Activated naive CD8-positive, alpha-beta T cell treated with anti-CD3 and anti-CD28 coated beads for 36 hours (primary cell): ENCODE measurements around the gene TMA7. TPM values are rescaled to one million over a fixed set of nuclear protein-coding genes. Genes with fewer than 3 reads are reported as not detected.
"Not testable (repeated sequence)": the region's sequence is repeated elsewhere in the genome, so short reads cannot be mapped to it uniquely, and the experiment has no call there.

Experiments used
- DNase-seq: peaks from one replicate; pipeline ENCODE4 v3.0.0; 2021
- H3K27ac Mint-ChIP-seq: one replicate; pipeline ENCODE4 v1.8.0; 2022; ENCODE audit warnings: mild to moderate bottlenecking, moderate library complexity, mixed read lengths
- H3K27me3 Mint-ChIP-seq: one replicate; pipeline ENCODE4 v1.8.0; 2022; ENCODE audit warnings: mild to moderate bottlenecking, mixed read lengths
- H3K36me3 Mint-ChIP-seq: one replicate; pipeline ENCODE4 v1.8.0; 2021; ENCODE audit warnings: mild to moderate bottlenecking, mixed read lengths
- H3K4me1 Mint-ChIP-seq: one replicate; pipeline ENCODE4 v1.8.0; 2021; ENCODE audit warnings: mixed read lengths
- H3K4me3 Mint-ChIP-seq: one replicate; pipeline ENCODE4 v1.8.0; 2022; ENCODE audit warnings: mild to moderate bottlenecking, moderate library complexity, mixed read lengths
- H3K9me3 Mint-ChIP-seq: one replicate; pipeline ENCODE4 v1.8.0; 2022; ENCODE audit warnings: mixed read lengths
- total RNA-seq, 2 experiments: library from RNA; stranded (reverse); gene quantifications; one replicate each; pipeline ENCODE4 v1.2.3, GENCODE V29; 2021

Gene TMA7
- total RNA-seq, 2 experiments from 2014 or later: 398 to 421 TPM

DNA sequence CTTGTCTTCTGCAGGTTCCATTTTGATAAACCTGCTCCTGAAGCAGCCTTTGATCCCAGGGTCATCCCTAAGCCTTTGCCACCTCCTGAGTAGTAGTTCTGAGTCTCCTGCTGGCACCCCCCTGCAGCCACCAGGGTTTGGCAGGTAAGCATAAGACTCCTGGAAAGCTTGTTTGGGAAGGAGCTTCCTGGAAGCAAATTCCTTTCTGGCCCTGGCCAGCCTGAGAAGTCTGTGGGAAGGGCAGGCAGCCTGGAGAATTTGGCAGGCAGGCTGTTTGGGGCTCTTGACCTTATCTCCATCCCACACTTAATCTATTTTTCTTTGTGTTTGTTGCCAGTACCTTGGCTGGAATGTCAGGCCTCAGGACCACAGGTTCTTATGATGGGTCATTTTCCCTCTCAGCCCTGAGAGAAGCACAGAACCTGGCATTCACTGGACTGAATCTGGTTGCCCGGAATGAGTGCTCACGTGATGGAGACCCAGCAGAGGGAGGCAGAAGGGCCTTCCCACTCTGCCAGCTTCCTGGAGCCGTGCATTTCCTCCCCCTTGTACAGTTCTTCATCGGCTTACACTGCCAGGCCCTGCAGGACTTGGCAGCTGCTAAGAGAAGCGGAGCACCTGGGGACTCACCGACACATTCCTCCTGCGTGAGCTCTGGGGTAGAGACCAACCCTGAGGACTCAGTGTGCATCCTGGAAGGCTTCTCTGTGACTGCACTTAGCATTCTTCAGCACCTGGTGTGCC, 19.9 kb downstream of the TMA7 start:
- Mint-ChIP-seq H3K4me3 (no peak overlapping the region), H3K27me3 (no peaks in the 10 kb centered on the region), H3K4me1 (peaks cover 3% of the 10 kb centered on the region), H3K9me3 (no peaks in the 10 kb centered on the region), H3K36me3 (peaks cover 3% of the 10 kb centered on the region), H3K27ac (no peak overlapping the region)
- no peak for DNase-seq

DNA sequence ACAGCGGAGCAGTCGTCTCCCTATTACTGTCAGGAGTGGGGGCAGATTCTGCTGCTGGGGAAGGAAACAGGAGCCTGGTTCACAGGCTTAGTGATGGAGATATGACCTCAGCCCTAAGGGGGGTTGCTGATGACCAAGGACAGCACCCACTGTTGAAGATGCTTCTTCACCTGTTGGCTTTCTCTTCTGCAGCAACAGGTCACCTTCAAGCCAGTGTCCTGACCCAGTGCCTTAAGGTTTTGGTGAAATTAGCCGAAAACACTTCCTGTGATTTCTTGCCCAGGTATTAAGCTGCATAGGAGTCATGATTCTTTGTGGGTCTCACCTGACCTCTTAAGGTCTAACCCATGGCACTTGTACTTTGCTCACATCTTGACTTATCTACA, 20.5 kb downstream of the TMA7 start:
- Mint-ChIP-seq H3K4me1 (peaks cover 8% of the 10 kb centered on the region), H3K9me3 (no peaks in the 10 kb centered on the region), H3K27me3 (no peaks in the 10 kb centered on the region), H3K36me3 (peaks cover 7% of the 10 kb centered on the region), H3K4me3 (no peak overlapping the region), H3K27ac (no peak overlapping the region)
- DNase-seq: no peak

DNA sequence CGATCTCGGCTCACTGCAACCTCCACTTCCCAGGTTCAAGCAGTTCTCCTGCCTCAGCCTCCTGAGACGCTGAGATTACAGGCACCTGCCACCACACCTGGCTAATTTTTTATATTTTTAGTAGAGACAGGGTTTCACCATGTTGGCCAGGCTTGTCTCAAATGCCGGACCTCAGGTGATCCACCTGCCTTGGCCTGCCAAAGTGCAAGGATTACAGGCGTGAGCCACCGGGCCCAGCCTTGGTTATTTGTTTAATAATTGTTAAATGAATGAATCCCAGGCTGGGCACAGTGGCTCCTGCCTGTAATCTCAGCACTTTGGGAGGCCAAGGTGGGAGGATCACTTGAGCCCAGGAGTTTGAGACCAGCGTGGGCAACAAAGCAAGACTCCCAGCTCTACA, 21.7 kb downstream of the TMA7 start:
- not testable (repeated sequence) for H3K27me3 Mint-ChIP-seq, H3K4me3 Mint-ChIP-seq, H3K27ac Mint-ChIP-seq, H3K9me3 Mint-ChIP-seq, DNase-seq
- Mint-ChIP-seq H3K36me3 (peaks cover 20% of the 10 kb centered on the region), H3K4me1 (peaks cover 13% of the 10 kb centered on the region)

DNA sequence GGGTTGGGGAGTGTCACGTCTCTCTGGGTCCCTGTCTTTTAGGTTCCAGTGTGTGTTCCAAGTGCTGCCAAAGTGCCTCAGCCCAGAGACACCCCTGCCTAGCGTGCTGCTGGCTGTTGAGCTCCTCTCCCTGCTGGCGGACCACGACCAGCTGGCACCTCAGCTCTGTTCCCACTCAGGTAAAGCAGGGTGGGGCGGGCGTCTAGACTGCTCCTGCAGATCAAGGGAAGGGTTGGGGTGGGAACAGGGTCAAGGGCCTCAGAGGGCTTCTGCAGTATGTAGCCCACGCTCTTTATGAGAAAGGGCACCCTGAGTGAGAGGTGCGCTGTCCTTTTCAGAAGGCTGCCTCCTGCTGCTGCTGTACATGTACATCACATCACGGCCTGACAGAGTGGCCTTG, 23.6 kb downstream of the TMA7 start:
- Mint-ChIP-seq H3K36me3 (peaks cover 33% of the 10 kb centered on the region), H3K4me3 (no peak overlapping the region), H3K27me3 (no peaks in the 10 kb centered on the region), H3K9me3 (no peaks in the 10 kb centered on the region), H3K4me1 (peaks cover 27% of the 10 kb centered on the region), H3K27ac (no peak overlapping the region)
- DNase-seq: no peak

DNA sequence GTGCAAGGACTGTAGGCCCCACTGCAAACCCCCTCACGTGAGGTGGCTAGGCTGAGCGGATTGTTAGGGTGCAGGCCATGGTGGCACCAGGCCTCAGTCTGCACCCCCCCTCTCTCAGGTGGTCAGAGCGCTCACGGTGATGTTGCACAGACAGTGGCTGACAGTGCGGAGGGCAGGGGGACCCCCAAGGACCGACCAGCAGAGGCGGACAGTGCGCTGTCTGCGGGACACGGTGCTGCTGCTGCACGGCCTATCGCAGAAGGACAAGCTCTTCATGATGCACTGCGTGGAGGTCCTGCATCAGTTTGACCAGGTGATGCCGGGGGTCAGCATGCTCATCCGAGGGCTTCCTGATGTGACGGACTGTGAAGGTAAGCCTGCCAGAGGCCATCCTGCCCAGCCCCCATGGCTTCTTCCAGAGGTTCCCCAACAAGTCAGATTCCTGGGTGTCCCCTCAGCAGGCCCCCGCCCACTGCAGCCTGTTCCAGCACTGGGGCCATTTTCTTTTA, 24.7 kb downstream of the TMA7 start:
- Mint-ChIP-seq H3K36me3 (peaks cover 37% of the 10 kb centered on the region), H3K27ac (no peak overlapping the region), H3K27me3 (no peaks in the 10 kb centered on the region), H3K9me3 (no peaks in the 10 kb centered on the region), H3K4me3 (no peak overlapping the region), H3K4me1 (peaks cover 38% of the 10 kb centered on the region)
- no peak for DNase-seq

DNA sequence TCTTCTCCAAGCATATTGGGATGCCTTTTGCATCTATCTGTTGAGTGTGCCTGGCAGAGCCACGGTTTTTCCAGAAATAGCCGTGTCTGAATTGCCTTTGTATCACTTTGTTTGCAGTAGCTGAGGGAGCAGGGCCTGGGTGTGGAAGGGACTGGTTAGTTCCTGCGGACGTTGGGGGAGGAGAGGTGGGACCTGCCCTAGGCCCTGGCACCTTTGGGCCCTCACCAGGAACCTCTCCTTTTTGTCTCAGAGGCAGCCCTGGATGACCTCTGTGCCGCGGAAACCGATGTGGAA, 25.1 kb downstream of the TMA7 start:
- no peaks in the 10 kb centered on the region for H3K9me3 Mint-ChIP-seq
- no peaks in the 10 kb centered on the region for H3K27me3 Mint-ChIP-seq
- no peak for DNase-seq
- peaks cover 40% of the 10 kb centered on the region for H3K36me3 Mint-ChIP-seq
- peak overlapping the region; percentile 96 for H3K27ac Mint-ChIP-seq
- H3K4me1 Mint-ChIP-seq: peaks cover 42% of the 10 kb centered on the region
- H3K4me3 Mint-ChIP-seq: peak overlapping the region; percentile 95

DNA sequence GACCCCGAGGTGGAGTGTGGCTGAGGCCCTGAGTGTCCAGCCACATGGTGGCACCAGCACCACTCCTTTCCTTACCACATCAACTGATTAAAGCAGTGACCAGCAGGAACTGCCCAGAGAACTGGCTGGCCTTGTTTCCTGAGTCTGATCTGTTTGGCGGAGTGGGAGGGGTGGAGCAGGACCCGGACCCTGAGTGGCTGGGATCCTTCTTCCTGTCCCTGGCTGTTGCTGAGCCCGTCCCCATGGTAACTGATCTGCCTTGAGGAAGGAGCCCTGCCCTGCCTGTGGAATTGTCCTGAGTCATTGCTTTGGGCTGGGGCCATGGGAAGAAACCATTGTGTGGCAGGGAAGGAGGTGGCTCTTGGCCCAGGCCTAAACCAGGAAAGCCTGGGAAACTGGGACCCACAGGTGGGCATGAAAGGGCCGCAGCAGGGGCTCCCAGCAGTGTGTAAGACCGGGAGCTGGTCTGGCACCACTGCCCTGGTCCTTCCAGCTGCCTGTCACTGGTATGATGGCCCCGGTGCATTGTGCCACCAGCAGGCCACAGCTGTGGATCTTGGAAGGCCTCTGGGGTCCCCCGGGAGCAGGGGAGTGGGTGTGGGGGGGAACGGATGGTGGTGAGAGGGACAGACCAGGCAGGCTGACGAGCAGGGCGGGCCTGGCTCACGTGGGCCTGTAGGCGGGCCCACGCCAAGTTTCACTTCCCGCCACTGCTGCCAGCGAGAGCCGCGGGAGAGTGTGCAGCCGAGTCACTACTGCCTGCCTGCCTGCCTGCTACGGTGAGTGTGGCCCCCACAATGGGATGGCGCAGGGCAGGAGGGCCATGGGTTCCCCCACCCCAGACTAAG, 25.7 kb downstream of the TMA7 start:
- Mint-ChIP-seq H3K9me3 (no peaks in the 10 kb centered on the region), H3K4me3 (peak overlapping the region; percentile 95), H3K27me3 (no peaks in the 10 kb centered on the region), H3K27ac (peak overlapping the region; percentile 96), H3K36me3 (peaks cover 40% of the 10 kb centered on the region), H3K4me1 (peaks cover 47% of the 10 kb centered on the region)
- peak; percentile 89 for DNase-seq

DNA sequence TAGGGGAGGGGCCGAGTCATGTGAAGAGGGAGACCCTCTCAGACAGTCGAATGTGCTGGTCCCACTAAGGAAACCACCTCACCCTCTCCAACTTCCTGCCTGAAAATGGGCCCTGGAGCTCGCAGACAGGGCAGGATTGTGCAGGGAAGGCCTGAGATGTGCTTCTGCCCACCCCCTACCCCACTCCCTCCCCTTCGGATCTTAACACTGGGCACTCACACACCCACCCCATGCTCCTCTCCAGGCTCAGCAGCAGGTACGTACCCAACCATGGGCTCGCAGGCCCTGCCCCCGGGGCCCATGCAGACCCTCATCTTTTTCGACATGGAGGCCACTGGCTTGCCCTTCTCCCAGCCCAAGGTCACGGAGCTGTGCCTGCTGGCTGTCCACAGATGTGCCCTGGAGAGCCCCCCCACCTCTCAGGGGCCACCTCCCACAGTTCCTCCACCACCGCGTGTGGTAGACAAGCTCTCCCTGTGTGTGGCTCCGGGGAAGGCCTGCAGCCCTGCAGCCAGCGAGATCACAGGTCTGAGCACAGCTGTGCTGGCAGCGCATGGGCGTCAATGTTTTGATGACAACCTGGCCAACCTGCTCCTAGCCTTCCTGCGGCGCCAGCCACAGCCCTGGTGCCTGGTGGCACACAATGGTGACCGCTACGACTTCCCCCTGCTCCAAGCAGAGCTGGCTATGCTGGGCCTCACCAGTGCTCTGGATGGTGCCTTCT, 26.5 kb downstream of the TMA7 start:
- peaks cover 40% of the 10 kb centered on the region for H3K36me3 Mint-ChIP-seq
- peaks cover 45% of the 10 kb centered on the region for H3K4me1 Mint-ChIP-seq
- H3K4me3 Mint-ChIP-seq: peak overlapping the region; percentile 95
- H3K9me3 Mint-ChIP-seq: no peaks in the 10 kb centered on the region
- peak; percentile 41 for DNase-seq
- H3K27ac Mint-ChIP-seq: peak overlapping the region; percentile 96
- H3K27me3 Mint-ChIP-seq: no peaks in the 10 kb centered on the region

DNA sequence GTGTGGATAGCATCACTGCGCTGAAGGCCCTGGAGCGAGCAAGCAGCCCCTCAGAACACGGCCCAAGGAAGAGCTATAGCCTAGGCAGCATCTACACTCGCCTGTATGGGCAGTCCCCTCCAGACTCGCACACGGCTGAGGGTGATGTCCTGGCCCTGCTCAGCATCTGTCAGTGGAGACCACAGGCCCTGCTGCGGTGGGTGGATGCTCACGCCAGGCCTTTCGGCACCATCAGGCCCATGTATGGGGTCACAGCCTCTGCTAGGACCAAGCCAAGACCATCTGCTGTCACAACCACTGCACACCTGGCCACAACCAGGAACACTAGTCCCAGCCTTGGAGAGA, 27.0 kb downstream of the TMA7 start:
- peaks cover 40% of the 10 kb centered on the region for H3K36me3 Mint-ChIP-seq

DNA sequence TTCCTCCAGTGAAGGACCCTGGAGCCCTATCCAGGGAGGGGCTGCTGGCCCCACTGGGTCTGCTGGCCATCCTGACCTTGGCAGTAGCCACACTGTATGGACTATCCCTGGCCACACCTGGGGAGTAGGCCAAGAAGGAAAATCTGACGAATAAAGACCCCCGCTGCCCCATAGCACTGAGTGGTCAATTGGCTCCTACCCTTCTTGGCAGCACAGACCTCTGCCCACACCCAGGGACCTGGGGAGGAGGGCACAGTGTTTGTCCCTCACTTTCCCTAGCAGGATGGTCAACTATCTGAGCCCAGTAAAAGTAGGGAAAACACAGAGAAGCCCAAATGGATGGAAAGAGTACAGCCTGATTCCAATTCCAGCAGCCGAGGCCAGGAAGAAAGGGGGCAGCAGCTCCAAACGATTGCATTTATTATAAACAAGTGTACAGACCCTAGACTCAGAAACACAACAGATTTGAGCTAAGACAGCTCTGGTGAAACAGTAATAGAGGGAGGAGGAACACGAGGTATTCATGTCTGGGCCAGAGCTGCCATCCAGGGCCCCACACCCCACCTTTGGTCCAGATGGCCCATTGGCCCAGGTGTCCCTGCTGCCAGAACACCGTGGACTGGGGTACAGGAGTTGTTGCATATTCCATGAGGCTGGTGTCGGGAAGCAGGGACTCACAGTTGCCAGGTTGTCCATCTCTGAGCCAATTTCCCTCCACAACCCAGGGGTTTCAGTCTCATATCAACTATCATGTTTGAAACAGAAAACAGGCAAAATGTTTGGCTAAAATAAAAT, 27.6 kb downstream of the TMA7 start:
- H3K9me3 Mint-ChIP-seq: no peaks in the 10 kb centered on the region
- peaks cover 47% of the 10 kb centered on the region for H3K4me1 Mint-ChIP-seq
- H3K27ac Mint-ChIP-seq: peak overlapping the region; percentile 96
- DNase-seq: no peak
- H3K36me3 Mint-ChIP-seq: peaks cover 40% of the 10 kb centered on the region
- peak overlapping the region; percentile 95 for H3K4me3 Mint-ChIP-seq
- H3K27me3 Mint-ChIP-seq: no peaks in the 10 kb centered on the region

More for the DNA sequence above, 27.0 kb downstream of the TMA7 start:
- no peak for DNase-seq
- peak overlapping the region; percentile 96 for H3K27ac Mint-ChIP-seq
- no peaks in the 10 kb centered on the region for H3K9me3 Mint-ChIP-seq
- H3K4me1 Mint-ChIP-seq: peaks cover 46% of the 10 kb centered on the region
- H3K27me3 Mint-ChIP-seq: no peaks in the 10 kb centered on the region
- H3K4me3 Mint-ChIP-seq: peak overlapping the region; percentile 95

DNA sequence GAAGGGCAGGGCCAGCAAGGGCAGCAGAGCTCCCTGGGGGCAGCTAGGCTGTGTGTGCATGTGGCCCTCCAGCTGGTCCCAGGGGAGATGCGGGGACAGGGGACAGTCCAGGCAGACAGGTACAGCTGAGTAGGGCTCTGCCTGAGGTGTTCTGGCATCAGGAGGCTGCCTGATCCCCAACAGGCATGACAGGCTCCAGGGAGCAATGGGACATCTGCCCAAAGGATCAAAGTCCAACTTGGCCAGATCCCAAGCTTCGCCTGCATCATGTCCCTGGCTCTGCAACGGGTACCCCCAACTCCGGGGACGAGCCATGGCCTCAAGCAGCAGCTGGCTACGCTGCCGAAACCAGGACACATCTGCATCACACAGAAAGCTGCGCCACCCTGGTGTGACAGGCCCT, 28.3 kb downstream of the TMA7 start:
- no peak for DNase-seq
- Mint-ChIP-seq H3K27ac (peak overlapping the region; percentile 96), H3K36me3 (peaks cover 41% of the 10 kb centered on the region), H3K4me3 (peak overlapping the region; percentile 95), H3K9me3 (no peaks in the 10 kb centered on the region), H3K4me1 (peaks cover 52% of the 10 kb centered on the region), H3K27me3 (no peaks in the 10 kb centered on the region)

DNA sequence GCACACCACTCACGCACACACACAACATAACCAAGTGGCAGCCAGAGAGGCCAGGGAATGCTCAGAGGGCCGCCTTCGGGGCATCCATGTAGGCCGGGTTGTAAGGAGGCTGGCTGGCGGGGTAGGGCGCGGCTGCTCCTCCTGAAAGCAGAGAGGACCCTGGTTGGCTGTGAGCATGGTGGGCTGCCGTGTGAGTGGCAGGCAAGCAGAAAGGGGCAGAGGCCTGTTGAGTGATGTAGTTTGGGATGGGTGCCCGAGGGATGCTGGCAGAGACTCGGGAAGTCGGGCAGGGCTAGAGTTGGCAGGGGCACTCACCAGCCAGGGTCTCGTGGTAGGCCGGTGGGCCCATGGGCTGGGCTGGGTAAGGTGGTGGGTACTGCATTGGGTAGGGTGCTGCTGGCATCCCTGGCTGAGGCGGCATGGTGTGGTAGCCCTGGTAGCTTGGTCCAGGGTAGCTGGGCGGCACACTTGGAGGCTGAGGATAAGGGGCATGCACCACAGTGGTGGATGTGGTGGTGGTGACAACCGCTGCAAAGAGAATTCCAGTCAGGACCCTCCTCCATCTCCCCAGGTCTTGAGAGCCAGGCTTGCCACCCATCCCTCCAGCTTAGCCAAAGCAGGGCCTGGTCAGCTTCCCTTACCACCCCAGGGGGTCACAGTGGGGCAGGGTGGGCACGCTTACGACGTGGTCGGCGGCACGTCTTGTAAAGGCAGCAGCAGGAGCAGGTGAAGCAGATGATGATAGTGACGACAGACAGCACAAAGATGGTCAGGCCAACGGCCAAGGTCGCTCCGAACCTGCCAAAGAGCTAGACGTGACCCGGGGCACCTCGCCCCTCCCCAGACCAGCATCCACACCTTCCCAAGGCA, 29.2 kb downstream of the TMA7 start:
- Mint-ChIP-seq H3K4me3 (peak overlapping the region; percentile 53), H3K9me3 (no peaks in the 10 kb centered on the region), H3K27me3 (no peaks in the 10 kb centered on the region), H3K4me1 (peaks cover 57% of the 10 kb centered on the region), H3K36me3 (peaks cover 41% of the 10 kb centered on the region), H3K27ac (peak overlapping the region; percentile 98)
- no peak for DNase-seq

DNA sequence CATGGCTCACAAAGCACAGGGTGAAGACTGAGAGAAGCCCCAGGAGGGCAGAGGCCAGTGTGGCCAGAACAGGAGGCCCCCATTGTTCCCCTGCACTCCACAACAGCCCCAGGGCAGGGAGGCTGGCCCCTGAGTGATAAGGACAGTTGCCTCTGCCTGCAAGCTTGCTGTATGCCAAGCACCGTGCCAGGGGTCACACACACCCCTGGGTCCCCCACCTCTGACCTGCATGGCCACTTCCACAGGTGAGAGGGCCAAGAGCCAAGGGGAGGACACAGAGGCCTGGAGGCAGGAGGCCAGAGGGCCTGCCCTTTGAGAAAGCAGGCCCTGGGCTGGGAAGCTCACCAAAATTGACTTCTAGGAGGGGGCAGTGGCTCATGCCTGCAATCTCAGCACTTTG, 30.2 kb downstream of the TMA7 start:
- H3K4me1 Mint-ChIP-seq: peaks cover 58% of the 10 kb centered on the region
- DNase-seq: no peak
- H3K9me3 Mint-ChIP-seq: no peaks in the 10 kb centered on the region
- peak overlapping the region; percentile 53 for H3K4me3 Mint-ChIP-seq
- H3K27ac Mint-ChIP-seq: peak overlapping the region; percentile 98
- H3K27me3 Mint-ChIP-seq: no peaks in the 10 kb centered on the region
- H3K36me3 Mint-ChIP-seq: peaks cover 41% of the 10 kb centered on the region

DNA sequence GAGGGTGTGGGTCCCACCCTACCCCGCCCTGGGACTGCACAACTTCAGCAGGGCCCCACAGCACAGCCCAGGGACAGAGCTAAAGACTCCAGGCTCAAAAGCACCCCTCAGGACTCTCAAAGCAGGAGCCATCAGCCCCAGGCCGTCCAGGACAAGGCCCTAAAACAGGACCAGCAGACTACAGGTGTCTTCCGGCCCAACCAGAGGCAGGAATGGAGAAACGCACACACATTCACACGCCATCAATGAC, 32.5 kb downstream of the TMA7 start:
- H3K4me1 Mint-ChIP-seq: peaks cover 48% of the 10 kb centered on the region
- peak overlapping the region; percentile 98 for H3K27ac Mint-ChIP-seq
- H3K36me3 Mint-ChIP-seq: peaks cover 18% of the 10 kb centered on the region
- H3K4me3 Mint-ChIP-seq: peak overlapping the region; percentile 81
- H3K27me3 Mint-ChIP-seq: no peaks in the 10 kb centered on the region
- H3K9me3 Mint-ChIP-seq: no peaks in the 10 kb centered on the region
- DNase-seq: no peak
